Measurements from ENCODE around the gene AGL.
"Not testable (repeated sequence)": the region's sequence is repeated elsewhere in the genome, so short reads cannot be mapped to it uniquely, and the experiment has no call there.

AGL gene

DNA sequence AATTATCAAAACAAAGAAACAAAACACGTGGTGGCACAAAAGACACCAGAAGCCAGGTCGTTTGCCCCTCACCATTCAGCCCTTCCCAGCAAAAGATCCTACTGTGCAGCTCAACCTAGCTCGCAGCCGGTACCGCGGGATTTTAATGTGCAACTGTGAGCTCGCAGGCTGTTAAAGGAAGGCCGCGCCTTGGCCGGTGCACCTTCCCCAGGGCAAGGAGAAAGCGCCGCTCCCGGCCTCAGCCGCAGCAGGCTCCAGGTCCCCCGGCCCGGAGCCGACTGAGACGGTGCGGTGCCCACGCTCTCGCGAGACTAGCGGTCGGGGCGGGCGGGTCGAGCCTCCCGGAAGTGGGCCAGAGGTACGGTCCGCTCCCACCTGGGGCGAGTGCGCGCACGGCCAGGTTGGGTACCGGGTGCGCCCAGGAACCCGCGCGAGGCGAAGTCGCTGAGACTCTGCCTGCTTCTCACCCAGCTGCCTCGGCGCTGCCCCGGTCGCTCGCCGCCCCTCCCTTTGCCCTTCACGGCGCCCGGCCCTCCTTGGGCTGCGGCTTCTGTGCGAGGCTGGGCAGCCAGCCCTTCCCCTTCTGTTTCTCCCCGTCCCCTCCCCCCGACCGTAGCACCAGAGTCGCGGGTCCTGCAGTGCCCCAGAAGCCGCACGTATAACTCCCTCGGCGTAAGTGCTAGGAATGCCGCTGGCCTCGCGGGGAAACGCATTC lies at the start of gene AGL:
Gene AGL, plus strand, starts transcription at position 618 of the 715 bp plus-strand sequence. CDS start 682 bp downstream, outside the sequence.
- peak; percentile 85 for DNase-seq

- DNase-seq: no peak
Measured at GRCh38 chr1:99801584-99801983, 48.6 kb upstream of the AGL start.

DNA sequence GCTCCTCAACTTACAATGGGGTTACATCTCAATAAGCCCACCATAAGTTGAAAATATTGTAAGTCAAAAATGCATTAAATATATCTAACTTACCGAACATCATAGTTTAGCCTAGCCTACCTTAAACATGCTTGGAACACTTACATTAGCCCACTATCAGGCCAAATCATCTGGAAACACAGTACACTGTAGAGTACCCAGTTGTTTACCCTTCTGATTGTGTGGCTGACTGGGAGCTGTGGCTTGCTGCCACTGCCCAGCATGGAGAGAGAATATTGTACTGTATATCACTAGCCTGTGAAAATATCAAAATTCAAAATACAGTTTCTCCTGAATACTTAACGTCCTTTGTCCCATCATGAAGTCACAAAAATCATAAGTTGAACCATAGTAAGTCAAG lies 43.3 kb upstream of the AGL start:
- no peak for DNase-seq

- peak; percentile 1 for DNase-seq
Measured at GRCh38 chr1:99808391-99809115, 41.6 kb upstream of the AGL start.

DNA sequence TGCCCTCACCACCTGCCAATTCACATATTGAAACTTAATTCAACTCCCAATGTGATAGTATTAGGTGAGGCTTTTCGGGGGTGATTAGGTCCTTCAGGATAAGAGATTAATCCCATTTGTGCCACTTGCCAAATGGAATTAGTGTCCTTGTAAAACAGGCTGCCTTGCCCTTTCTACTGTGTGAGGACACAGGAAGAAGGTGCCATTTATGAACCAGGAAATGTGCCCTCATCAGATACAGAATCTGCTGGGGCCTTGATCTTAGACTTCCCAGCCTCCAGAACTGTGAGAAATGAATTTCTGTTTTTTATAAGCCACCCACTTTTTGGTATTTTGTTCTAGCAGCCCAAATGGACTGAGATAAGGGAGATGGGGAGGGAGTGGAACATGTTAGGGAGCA lies 39.1 kb upstream of the AGL start:
- no peak for DNase-seq

GRCh38 chr1:99811747-99812146 lies 38.4 kb upstream of the AGL start:
- no peak for DNase-seq

DNA sequence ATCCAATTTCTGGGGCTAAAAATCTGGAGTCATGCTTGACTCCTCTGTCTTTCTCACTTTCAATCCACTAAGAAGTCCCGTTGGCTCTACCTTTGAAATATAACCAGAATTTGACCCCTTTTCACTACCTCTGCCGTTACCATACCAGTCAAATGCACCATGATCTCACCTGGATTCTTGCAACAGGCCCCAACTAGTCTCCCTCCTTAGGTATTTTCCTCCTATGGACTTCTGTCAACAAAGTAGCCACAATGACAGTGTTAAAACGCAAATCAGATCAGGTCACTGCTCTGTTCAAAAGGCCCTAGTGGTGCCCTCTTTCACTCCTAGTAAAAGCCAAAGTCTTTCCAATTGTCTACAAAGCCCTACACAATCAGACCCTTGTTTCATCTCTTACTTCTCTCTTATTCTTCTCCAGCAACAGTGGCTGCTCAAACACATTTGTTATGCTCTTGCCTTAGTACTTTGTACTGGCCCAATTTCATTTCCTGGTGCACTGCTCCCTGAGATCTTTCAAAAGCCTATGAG lies 35.7 kb upstream of the AGL start:
- DNase-seq: no peak

DNA sequence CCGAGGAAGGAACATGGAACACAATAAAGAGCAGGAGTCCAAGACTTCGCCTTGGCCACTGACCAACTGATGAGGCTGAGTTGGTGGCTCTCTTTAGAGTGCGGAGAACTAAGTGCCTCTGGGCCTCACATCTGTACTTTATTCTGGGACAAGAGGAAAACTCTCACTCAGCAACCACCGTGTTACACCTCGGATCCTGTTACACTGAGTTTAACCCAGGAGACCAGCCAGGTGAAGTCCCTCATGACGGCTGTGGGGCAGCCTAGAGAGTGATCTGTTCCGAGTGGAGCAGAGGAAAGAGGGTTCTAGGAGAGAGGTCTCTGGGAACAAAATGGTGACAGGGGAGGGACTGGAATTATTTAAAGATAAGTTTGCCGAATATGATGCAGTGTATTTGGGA lies 33.5 kb upstream of the AGL start:
- no peak for DNase-seq

DNA sequence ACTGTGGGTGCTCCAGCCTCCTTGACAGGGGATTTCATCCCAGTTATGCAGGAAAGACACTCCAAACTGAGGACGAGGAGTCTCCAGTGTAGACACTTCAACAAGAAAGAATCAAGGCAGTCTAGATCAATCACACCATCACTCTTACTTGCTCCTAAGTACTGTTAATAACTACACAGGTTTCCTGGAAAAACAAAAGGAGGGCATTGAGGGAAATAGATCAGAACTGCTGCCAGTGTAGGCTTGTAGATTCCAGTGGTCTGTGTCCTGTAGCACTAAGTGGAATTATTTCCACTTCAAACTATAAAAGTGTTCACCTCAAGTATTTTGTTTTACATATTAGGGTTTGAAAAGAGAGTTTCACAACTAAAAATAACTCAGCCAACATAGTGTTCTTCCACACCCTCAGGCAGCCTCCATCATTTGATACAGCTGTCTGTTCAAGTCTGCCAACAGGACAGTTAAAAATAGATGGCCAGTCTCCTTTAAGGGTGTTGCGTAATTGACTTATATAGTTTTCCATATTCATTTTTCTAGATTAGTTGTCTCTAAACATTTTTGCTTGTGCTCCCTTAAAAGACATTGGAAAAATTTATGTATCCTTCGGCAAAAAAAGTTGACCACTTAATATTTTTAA lies 32.0 kb upstream of the AGL start:
- no peak for DNase-seq

DNA sequence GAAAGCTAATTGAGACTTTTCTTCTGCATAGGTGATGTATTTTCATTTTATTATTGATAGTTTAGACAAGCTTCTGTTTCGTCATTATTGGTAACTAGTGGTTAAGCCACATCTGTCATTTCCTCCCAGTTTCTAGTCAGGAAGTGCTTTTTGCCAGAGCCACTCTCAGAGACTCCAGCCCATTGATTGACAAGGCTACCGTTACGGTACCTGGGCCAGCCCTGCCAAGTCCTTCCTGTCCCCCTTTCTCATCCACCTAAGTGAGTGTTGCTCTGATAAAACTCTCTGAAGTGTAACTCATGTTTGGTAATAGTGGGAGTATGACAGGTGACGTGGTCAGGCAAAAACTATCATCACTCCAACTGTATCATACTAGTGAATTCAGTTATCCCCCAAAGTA lies 29.6 kb upstream of the AGL start:
- no peak for DNase-seq

GRCh38 chr1:99825098-99825497 lies 25.1 kb upstream of the AGL start:
- no peak for DNase-seq

GRCh38 chr1:99825702-99826101 lies 24.5 kb upstream of the AGL start:
- DNase-seq: no peak

DNA sequence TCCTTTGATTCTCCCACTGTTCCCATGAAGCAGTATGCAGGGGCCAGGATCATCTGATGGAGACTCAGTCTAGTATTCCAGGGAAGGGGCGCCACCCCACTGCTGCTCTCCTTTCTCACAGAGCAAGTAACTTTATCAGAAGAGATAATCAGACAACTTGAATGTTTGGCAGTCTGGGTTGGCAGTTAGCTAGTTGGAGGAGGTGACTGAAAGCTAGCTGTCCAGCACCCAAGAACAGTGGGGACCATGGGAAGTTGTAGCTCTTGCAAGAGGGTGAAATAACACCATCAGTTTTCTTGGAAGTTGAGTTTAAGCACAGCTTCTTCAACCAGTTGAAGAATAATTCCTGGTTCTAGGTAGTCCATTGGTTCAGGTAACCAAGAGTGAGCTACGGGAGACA lies 22.2 kb upstream of the AGL start:
- no peak for DNase-seq

DNA sequence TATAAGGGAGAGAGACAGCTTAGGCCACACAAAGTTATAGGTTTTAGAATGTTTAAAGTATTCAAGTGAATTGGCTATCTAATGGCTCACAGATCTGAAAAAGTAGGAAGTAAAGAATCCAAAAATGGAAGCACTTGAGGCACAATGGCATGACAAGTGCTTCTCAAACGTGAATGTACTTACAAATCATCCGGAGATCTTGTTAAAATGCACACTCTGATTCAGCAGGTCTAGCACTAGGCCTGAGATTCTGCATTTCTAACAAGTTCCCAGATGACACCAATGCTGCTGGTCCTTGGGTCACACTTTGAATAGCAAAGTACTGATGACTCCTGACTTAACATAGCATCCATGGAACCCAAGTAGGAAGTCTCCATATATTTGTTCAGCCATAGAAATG lies 20.9 kb upstream of the AGL start:
- no peak for DNase-seq

DNA sequence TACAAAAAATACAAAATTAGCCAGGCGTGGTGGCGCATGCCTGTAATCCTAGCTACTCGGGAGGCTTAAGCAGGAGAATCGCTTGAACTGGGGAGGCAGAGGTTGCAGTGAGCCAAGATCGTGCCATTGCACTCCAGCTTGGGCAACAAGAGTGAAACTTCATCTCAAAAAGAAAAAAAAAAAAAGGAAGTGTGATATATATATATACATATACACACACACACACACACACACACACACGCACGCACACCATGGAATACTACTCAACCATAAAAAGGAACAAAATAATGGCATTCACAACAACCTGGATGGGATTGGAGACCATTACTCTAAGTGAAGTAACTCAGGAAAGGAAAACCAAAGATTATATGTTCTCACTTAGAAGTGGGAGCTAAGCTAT lies 16.2 kb upstream of the AGL start:
- DNase-seq: not testable (repeated sequence)

DNA sequence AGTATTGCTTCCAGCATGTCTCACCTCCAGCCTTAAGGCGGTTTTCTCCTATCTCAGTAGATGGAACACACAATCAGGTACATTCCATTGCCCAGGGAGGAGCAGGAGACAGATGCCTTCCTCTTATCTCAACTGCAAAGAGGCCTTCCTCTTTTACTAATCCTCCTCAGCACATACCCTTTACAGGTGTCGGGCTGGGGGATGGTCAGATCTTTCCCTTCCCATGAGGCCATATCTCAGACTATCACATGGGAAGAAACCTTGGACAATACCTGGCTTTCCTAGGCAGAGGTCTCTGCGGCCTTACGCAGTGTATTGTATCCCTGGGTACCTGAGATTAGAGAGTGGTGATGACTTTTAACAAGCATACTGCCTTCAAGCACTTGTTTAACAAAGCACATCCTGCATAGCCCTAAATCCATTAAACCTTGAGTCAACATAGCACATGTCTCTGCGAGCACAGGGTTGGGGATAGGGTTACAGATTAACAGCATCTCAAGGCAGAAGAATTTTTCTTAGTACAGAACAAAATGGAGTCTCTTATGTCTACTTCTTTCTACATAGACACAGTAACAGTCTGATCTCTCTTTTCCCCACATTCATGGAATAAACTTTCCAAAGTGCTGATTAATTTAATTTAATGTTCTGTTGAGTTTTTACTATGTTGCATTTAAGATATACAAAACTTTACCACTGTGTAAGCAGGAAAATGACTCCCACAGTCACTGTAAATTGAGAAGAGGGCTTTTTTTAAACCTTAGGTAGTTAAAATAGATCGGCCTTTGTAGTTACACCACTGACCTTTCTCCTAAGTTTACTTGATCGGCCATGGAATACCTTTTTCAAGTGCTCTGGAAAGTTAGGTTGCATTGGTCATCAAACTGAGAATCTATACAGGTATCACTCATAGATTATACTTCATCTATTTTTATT lies 13.7 kb upstream of the AGL start:
- DNase-seq: not testable (repeated sequence)

DNA sequence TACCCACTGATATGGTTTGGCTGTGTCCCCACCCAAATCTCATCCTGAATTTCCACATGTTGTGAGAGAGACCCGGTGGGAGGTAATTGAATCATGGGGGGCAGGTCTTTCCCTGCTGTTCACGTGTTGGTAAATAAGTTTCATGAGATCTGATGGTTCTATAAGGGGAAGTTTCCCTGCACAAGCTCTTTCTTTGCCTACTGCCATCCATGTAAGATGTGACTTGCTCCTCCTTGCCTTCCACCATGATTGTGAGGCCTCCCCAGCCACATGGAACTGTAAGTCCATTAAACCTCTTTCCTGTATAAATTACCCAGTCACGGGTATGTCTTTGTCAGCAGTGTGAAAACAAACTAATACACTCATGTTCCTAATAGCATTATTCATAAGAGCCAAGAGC lies 9.8 kb upstream of the AGL start:
- DNase-seq: not testable (repeated sequence)

DNA sequence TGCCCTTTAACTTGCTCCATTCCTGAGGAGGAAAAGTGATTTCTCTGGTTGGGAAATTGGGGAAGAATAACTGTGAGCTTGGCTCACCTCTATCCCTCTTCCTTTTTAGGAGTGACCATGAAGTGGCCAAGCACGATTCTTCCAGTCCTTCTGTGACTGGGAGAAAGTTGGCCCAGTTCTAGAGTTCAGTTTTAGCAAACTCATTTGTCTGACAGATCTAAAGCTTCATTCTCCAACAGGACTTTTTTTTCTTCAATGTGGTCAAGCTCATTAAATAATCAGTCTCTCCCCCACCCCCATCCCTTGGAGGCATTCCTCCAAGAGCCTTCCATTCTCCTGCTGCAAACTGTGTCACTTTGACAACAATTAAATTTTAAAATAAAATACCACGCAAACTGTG lies 6.4 kb upstream of the AGL start:
- no peak for DNase-seq

DNA sequence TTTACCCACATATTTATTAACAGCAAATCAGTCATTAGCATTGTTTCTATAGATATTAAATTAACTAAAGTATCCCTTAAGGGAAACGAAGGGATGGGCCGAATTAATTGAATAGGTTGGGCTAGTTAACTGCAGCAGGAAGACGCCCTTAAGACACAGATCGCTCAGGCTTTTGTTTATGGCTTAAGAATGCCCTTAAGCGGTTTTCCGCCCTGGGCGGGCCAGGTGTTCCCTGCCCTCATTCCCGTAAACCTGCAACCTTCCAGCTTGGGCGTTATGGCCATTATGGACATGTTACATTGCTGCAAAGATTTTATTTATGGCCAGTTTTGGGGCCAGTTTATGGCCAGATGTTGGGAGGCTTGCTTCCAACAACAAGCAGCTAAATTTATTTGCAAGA lies 5.0 kb upstream of the AGL start:
- DNase-seq: not testable (repeated sequence)

GRCh38 chr1:99849413-99849743 lies 783 bp upstream of the AGL start:
- DNase-seq: peak; percentile 1

GRCh38 chr1:99850459-99851291 lies 514 bp downstream of the AGL start:
- no peak for DNase-seq

Data from activated CD4-positive, alpha-beta T cell treated with anti-CD3 and anti-CD28 coated beads, Interleukin-2, amount 50 U/mL, for 1 hour (primary cell).